ENCODE measurements around the gene TNFSF15. TPM values are rescaled to one million over a fixed set of nuclear protein-coding genes. Genes with fewer than 3 reads are reported as not detected.

TNFSF15 gene
- total RNA-seq, 4 donors from 2014 or later: 0.16 to 1.4 (median 0.40) TPM

- peaks cover 3% of the 10 kb centered on the region for H3K4me1 ChIP-seq
- no peak overlapping the region for H3K27ac ChIP-seq
- no peaks in the 10 kb centered on the region for H3K9me3 ChIP-seq
- 98% methylated on average over 5 of the region's 5 CpGs for WGBS
- TF ChIP-seq EP300 (IDR thresholded peaks at IDR 0.05) (no peak), POLR2AphosphoS5 (IDR thresholded peaks at IDR 0.05) (no peak), POLR2A (IDR thresholded peaks at IDR 0.05) (no peak), CTCF (IDR thresholded peaks at IDR 0.05) (no peak)
- no peak for DNase-seq (ENCODE audit: low spot score in 2 of 2)
- H3K27me3 ChIP-seq: no peaks in the 10 kb centered on the region
- no peak overlapping the region for H3K4me3 ChIP-seq
- no peaks in the 10 kb centered on the region for H3K36me3 ChIP-seq
These were observed 39.5 kb upstream of the TNFSF15 start for GRCh38 chr9:114845373-114845772.

GRCh38 chr9:114844766-114845165 lies 38.9 kb upstream of the TNFSF15 start:
- no peaks in the 10 kb centered on the region for H3K36me3 ChIP-seq
- DNase-seq (ENCODE audit: low spot score in 2 of 2): no peak
- no peak overlapping the region for H3K27ac ChIP-seq
- no peak overlapping the region for H3K4me3 ChIP-seq
- no peaks in the 10 kb centered on the region for H3K27me3 ChIP-seq
- 38% methylated on average over 3 of the region's 3 CpGs for WGBS
- TF ChIP-seq CTCF (IDR thresholded peaks at IDR 0.05) (no peak), POLR2A (IDR thresholded peaks at IDR 0.05) (no peak), EP300 (IDR thresholded peaks at IDR 0.05) (no peak), POLR2AphosphoS5 (IDR thresholded peaks at IDR 0.05) (no peak)
- H3K4me1 ChIP-seq: no peaks in the 10 kb centered on the region
- no peaks in the 10 kb centered on the region for H3K9me3 ChIP-seq

GRCh38 chr9:114837923-114838322 lies 32.1 kb upstream of the TNFSF15 start:
- no peaks in the 10 kb centered on the region for H3K9me3 ChIP-seq
- no peak overlapping the region for H3K27ac ChIP-seq
- DNase-seq (ENCODE audit: low spot score in 2 of 2): no peak
- no peak for TF ChIP-seq POLR2A (IDR thresholded peaks at IDR 0.05)
- TF ChIP-seq POLR2AphosphoS5 (IDR thresholded peaks at IDR 0.05): no peak
- no peak for TF ChIP-seq EP300 (IDR thresholded peaks at IDR 0.05)
- no peak overlapping the region for H3K4me3 ChIP-seq
- no peaks in the 10 kb centered on the region for H3K36me3 ChIP-seq
- no peaks in the 10 kb centered on the region for H3K27me3 ChIP-seq
- H3K4me1 ChIP-seq: no peaks in the 10 kb centered on the region

GRCh38 chr9:114836769-114837168 lies 30.9 kb upstream of the TNFSF15 start:
- H3K9me3 ChIP-seq: no peaks in the 10 kb centered on the region
- WGBS: 96% methylated on average over 3 of the region's 3 CpGs
- H3K4me1 ChIP-seq: no peaks in the 10 kb centered on the region
- H3K27ac ChIP-seq: no peak overlapping the region
- DNase-seq (ENCODE audit: low spot score in 2 of 2): no peak
- no peak overlapping the region for H3K4me3 ChIP-seq
- TF ChIP-seq POLR2A (IDR thresholded peaks at IDR 0.05): no peak
- TF ChIP-seq POLR2AphosphoS5 (IDR thresholded peaks at IDR 0.05): no peak
- TF ChIP-seq EP300 (IDR thresholded peaks at IDR 0.05): no peak
- no peak for TF ChIP-seq CTCF (IDR thresholded peaks at IDR 0.05)
- H3K36me3 ChIP-seq: no peaks in the 10 kb centered on the region
- no peaks in the 10 kb centered on the region for H3K27me3 ChIP-seq

GRCh38 chr9:114834386-114834785 lies 28.5 kb upstream of the TNFSF15 start:
- Histone ChIP-seq H3K27me3 (no peaks in the 10 kb centered on the region), H3K4me3 (no peak overlapping the region), H3K9me3 (no peaks in the 10 kb centered on the region), H3K4me1 (no peaks in the 10 kb centered on the region), H3K36me3 (no peaks in the 10 kb centered on the region), H3K27ac (no peak overlapping the region)
- TF ChIP-seq POLR2A (IDR thresholded peaks at IDR 0.05) (no peak), POLR2AphosphoS5 (IDR thresholded peaks at IDR 0.05) (no peak), CTCF (IDR thresholded peaks at IDR 0.05) (no peak)
- DNase-seq (ENCODE audit: low spot score in 2 of 2): no peak

GRCh38 chr9:114830546-114830945 lies 24.7 kb upstream of the TNFSF15 start:
- TF ChIP-seq CTCF (IDR thresholded peaks at IDR 0.05): no peak
- Histone ChIP-seq H3K27ac (no peak overlapping the region), H3K36me3 (no peaks in the 10 kb centered on the region), H3K9me3 (no peaks in the 10 kb centered on the region), H3K4me1 (no peaks in the 10 kb centered on the region), H3K4me3 (no peak overlapping the region), H3K27me3 (no peaks in the 10 kb centered on the region)
- no peak for DNase-seq (ENCODE audit: low spot score in 2 of 2)
- WGBS: 75% methylated on average over 1 of the region's 1 CpG
